IPS-11a (cell line): ENCODE results near the gene CSDE1.
A peak's percentile ranks its signal among the peaks of the same experiment; 100 is the strongest.
"Not testable (repeated sequence)": the region's sequence is repeated elsewhere in the genome, so short reads cannot be mapped to it uniquely, and the experiment has no call there.

ENCODE experiments used
- H3K4me3 ChIP-seq: one replicate; pipeline ENCODE4 v1.5.1; 2013; ENCODE audit warnings: low read depth, low read length, control low read depth

The CSDE1 gene

GRCh38 chr1:114757455-114758255 lies at the start of gene CSDE1:
Gene CSDE1, minus strand, starts transcription at chr1:114757984. Its CDS starts 18,094 bp downstream, at chr1:114739890.
- H3K4me3 ChIP-seq = peak within 1 kb of the TSS; percentile 100

GRCh38 chr1:114804449-114804848 lies 46.7 kb upstream of the CSDE1 start:
- H3K4me3 ChIP-seq = not testable (repeated sequence)

- no peak overlapping the region for H3K4me3 ChIP-seq
Measured at GRCh38 chr1:114803001-114803400, 45.2 kb upstream of the CSDE1 start.

- no peak overlapping the region for H3K4me3 ChIP-seq
Measured at GRCh38 chr1:114794038-114794437, 36.3 kb upstream of the CSDE1 start.

GRCh38 chr1:114790581-114790980 lies 32.8 kb upstream of the CSDE1 start:
- H3K4me3 ChIP-seq = not testable (repeated sequence)

- H3K4me3 ChIP-seq = not testable (repeated sequence)
Measured at GRCh38 chr1:114786440-114786839, 28.7 kb upstream of the CSDE1 start.

GRCh38 chr1:114782476-114782875 lies 24.7 kb upstream of the CSDE1 start:
- H3K4me3 ChIP-seq = no peak overlapping the region

- peak within 1 kb of the TSS; percentile 93 for H3K4me3 ChIP-seq
Measured at GRCh38 chr1:114780344-114781226, 22.8 kb upstream of the CSDE1 start, which contains the start of gene SIKE1. Gene SIKE1, minus strand, starts transcription at chr1:114780685. Its CDS starts 78 bp downstream, at chr1:114780607.

GRCh38 chr1:114779722-114780121 lies 21.9 kb upstream of the CSDE1 start:
- peak overlapping the region; percentile 93 for H3K4me3 ChIP-seq

- H3K4me3 ChIP-seq = not testable (repeated sequence)
Measured at GRCh38 chr1:114776726-114777125, 18.9 kb upstream of the CSDE1 start.

GRCh38 chr1:114771992-114772391 lies 14.2 kb upstream of the CSDE1 start:
- no peak overlapping the region for H3K4me3 ChIP-seq

- H3K4me3 ChIP-seq = no peak overlapping the region
Measured at GRCh38 chr1:114770989-114771388, 13.2 kb upstream of the CSDE1 start.

GRCh38 chr1:114764689-114765088 lies 6.9 kb upstream of the CSDE1 start:
- H3K4me3 ChIP-seq = no peak overlapping the region

- H3K4me3 ChIP-seq = no peak overlapping the region
Measured at GRCh38 chr1:114758256-114758832, 560 bp upstream of the CSDE1 start.

- peak overlapping the region; percentile 100 for H3K4me3 ChIP-seq
Measured at GRCh38 chr1:114756949-114757454, 782 bp downstream of the CSDE1 start.

- peak overlapping the region; percentile 100 for H3K4me3 ChIP-seq
Measured at GRCh38 chr1:114756009-114756892, 1.5 kb downstream of the CSDE1 start.

- H3K4me3 ChIP-seq = no peak overlapping the region
Measured at GRCh38 chr1:114755006-114755931, 2.5 kb downstream of the CSDE1 start.

GRCh38 chr1:114753702-114754101 lies 4.1 kb downstream of the CSDE1 start:
- H3K4me3 ChIP-seq = not testable (repeated sequence)

GRCh38 chr1:114753143-114753542 lies 4.6 kb downstream of the CSDE1 start:
- H3K4me3 ChIP-seq = no peak overlapping the region
